ENCODE measurements around the gene EFNA1. TPM values are rescaled to one million over a fixed set of nuclear protein-coding genes. Genes with fewer than 3 reads are reported as not detected.
A peak's percentile ranks its signal among the peaks of the same experiment; 100 is the strongest.
"Not testable (repeated sequence)": the region's sequence is repeated elsewhere in the genome, so short reads cannot be mapped to it uniquely, and the experiment has no call there.

EFNA1 gene
- total and polyA plus RNA-seq, 10 donors, result 3.7 to 19.4 (median 9.1) TPM

DNA sequence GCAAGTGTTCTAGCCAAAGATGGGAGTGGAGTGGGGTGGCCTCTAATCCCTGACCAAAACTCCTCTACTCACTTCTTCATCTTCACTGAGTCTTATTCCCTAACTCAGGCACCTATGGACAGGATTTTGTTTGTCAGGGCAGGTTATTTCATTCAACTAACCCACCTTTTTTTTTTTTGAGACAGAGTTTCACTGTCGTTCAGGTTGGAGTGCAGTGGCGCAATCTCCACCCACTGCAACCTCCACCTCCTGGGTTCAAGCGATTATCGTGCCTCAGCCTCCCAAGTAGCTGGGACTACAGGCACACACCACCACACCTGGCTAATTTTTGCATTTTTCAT lies 40.4 kb downstream of the EFNA1 start:
- Histone ChIP-seq H3K4me3 (peak overlapping the region in 2 of 8 donors; percentile 15 to 51), H3K4me1 (peaks cover 21 to 47% (median 36%) of the 10 kb centered on the region in 6 donors), H3K27ac (peak overlapping the region in 3 of 8 donors; percentile 69 to 78 (median 71)), H3K36me3 (peaks cover 0 to 31% (median 17%) of the 10 kb centered on the region in 6 donors)
- H3K9me3 ChIP-seq; H3K27me3 ChIP-seq (replicated peaks in 1 of 7): not testable (repeated sequence)
- TF ChIP-seq, protein P1, sequence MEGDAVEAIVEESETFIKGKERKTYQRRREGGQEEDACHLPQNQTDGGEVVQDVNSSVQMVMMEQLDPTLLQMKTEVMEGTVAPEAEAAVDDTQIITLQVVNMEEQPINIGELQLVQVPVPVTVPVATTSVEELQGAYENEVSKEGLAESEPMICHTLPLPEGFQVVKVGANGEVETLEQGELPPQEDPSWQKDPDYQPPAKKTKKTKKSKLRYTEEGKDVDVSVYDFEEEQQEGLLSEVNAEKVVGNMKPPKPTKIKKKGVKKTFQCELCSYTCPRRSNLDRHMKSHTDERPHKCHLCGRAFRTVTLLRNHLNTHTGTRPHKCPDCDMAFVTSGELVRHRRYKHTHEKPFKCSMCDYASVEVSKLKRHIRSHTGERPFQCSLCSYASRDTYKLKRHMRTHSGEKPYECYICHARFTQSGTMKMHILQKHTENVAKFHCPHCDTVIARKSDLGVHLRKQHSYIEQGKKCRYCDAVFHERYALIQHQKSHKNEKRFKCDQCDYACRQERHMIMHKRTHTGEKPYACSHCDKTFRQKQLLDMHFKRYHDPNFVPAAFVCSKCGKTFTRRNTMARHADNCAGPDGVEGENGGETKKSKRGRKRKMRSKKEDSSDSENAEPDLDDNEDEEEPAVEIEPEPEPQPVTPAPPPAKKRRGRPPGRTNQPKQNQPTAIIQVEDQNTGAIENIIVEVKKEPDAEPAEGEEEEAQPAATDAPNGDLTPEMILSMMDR (IDR thresholded peaks at IDR 0.05 in 8 of 11, conservative IDR thresholded peaks at IDR 0.05 in 3 of 11), result peak in 3 of 11 experiments; percentile 12 to 50 (median 34)
- DNase-seq, result peak; percentile 11
- intact Hi-C loops (cut with DNase I; ENCODE audit: low total_unique reads), result loop anchor here (2.0 kb wide), 1 partner anchor 77 kb away; no protein-coding TSS in a partner anchor
- 41 to 49% (median 41%) methylated on average over 4 of the region's 4 CpGs for WGBS, 5 donors

DNA sequence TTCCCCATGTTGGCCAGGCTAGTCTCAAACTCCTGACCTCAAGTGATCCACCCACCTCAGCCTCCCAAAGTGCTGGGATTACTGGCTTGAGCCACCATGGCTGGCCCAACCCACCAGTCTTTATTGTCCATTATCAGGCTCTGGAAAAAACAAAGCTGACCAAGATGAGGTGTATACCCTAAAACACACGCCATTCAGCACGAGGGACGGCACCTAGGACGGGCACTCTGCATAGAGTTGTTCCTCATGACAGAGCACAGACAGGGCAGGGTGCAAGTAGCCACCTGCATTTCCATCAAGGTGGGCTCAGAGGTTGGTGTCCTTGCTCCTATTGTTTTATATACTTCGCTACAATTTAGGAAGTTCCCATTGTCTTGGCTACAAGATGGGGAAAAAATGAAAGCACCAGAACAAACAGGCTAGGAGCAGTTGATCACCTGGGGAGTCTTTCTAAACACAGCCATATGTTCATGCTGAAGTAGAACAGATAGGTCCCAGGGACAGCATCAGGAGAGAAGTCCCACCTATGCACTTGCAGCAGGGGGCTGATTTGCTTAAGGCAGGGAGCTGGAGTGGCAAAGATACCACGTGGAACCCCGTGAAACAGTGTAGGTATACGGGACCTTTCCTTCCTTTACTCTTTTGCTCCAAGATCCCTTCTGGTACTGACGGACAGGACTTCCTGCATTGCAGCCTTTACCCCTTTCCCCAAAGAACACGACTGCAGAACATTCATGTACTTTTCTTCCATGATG lies 41.0 kb downstream of the EFNA1 start:
- peaks cover 0 to 2% (median 1%) of the 10 kb centered on the region in 7 donors for H3K27me3 ChIP-seq (replicated peaks in 1 of 7)
- peaks cover 0 to 31% (median 17%) of the 10 kb centered on the region in 6 donors for H3K36me3 ChIP-seq
- H3K27ac ChIP-seq, result no peak overlapping the region
- H3K9me3 ChIP-seq, result peaks cover 0 to 8% (median 0%) of the 10 kb centered on the region in 8 donors
- DNase-seq, result peak; percentile 30
- no peak overlapping the region for H3K4me3 ChIP-seq
- 80 to 93% (median 84%) methylated on average over 10 of the region's 10 CpGs for WGBS, 5 donors
- TF ChIP-seq POLR2AphosphoS5 (IDR thresholded peaks at IDR 0.05), result no peak
- TF ChIP-seq, protein P1 (IDR thresholded peaks at IDR 0.05 in 8 of 11, conservative IDR thresholded peaks at IDR 0.05 in 3 of 11), result no peak
- no peak for TF ChIP-seq POLR2A (IDR thresholded peaks at IDR 0.05)
- intact Hi-C loops (cut with DNase I; ENCODE audit: low total_unique reads), result loop anchor here (2.0 kb wide), 1 partner anchor 78 kb away; no protein-coding TSS in a partner anchor
- peaks cover 21 to 52% (median 41%) of the 10 kb centered on the region in 6 donors for H3K4me1 ChIP-seq

DNA sequence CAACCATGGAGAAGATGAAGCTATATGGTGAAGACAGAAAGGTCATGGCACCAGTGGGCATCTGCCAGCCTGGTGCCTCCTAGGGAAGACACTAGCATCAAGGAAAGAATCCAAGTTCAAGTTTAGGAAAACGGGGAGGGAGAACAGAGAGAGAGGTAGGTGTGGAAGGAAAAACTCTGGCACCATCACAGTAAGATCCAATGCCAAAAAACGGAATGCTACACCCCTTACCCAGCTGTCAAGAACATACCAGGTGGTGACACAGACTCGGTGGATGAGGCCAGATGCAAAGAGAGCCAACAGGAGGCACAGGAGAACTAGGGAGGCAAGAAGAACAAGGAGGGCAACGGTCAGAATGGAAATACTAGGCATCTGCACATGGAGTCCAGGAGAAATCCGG lies 41.9 kb downstream of the EFNA1 start:
- H3K9me3 ChIP-seq, result peaks cover 0 to 5% (median 0%) of the 10 kb centered on the region in 8 donors
- intact Hi-C loops (cut with DNase I; ENCODE audit: low total_unique reads), result loop anchor here (2.0 kb wide), 1 partner anchor 79 kb away; no protein-coding TSS in a partner anchor
- H3K4me3 ChIP-seq, result no peak overlapping the region
- H3K27ac ChIP-seq, result no peak overlapping the region
- no peak for TF ChIP-seq POLR2A (IDR thresholded peaks at IDR 0.05)
- TF ChIP-seq, protein P1 (IDR thresholded peaks at IDR 0.05 in 8 of 11, conservative IDR thresholded peaks at IDR 0.05 in 3 of 11), result no peak
- TF ChIP-seq POLR2AphosphoS5 (IDR thresholded peaks at IDR 0.05), result no peak
- H3K36me3 ChIP-seq, result peaks cover 0 to 31% (median 17%) of the 10 kb centered on the region in 6 donors
- H3K4me1 ChIP-seq, result peaks cover 21 to 61% (median 50%) of the 10 kb centered on the region in 6 donors
- peaks cover 0 to 11% (median 10%) of the 10 kb centered on the region in 7 donors for H3K27me3 ChIP-seq (replicated peaks in 1 of 7)
- 76 to 93% (median 84%) methylated on average over 5 of the region's 5 CpGs for WGBS, 5 donors
- peak; percentile 14 for DNase-seq

DNA sequence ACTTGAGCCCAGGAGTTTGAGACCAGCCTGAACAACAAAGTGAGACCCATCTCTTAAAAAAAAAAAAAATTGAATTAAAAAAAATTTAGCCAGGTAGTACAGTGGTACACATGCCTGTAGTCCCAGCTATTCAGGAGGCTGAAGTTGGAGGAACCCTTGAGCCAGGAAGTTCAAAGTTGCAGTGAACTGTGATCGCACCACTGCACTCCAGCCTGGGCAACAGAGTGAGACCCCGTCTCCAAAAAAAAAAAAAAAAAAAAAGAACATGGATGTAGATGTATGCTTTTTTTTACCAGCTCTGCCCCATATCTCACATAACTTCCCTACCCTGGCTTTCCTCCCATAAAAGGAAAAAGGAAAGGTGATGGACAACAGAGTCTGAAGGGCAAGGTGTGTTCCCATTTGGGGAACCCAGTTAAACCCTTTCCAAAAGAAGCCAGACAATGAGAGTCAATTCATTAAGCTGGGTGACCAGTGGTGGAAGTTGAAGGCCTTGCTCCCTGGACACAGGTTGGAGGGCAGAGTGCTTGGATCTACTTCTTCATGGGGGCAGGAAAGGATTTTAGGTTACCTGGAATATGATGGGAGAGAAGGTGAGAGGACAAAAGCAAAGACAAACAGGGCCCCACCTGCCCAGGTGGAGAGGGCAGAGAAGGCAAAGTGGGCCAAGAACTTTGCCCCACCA lies 42.6 kb downstream of the EFNA1 start:
- H3K4me1 ChIP-seq, result peaks cover 21 to 68% (median 53%) of the 10 kb centered on the region in 6 donors
- H3K27ac ChIP-seq, result no peak overlapping the region
- DNase-seq, result peak; percentile 6
- no peak overlapping the region for H3K4me3 ChIP-seq
- intact Hi-C loops (cut with DNase I; ENCODE audit: low total_unique reads), result loop anchor here (10.0 kb wide), 1 partner anchor 55 kb away; no protein-coding TSS in a partner anchor
- H3K36me3 ChIP-seq, result peaks cover 0 to 31% (median 17%) of the 10 kb centered on the region in 6 donors
- peaks cover 0 to 18% (median 15%) of the 10 kb centered on the region in 7 donors for H3K27me3 ChIP-seq (replicated peaks in 1 of 7)
- H3K9me3 ChIP-seq, result no peaks in the 10 kb centered on the region
- WGBS, 5 donors, result 88 to 100% (median 93%) methylated on average over 2 of the region's 2 CpGs
- TF ChIP-seq, protein P1 (IDR thresholded peaks at IDR 0.05 in 8 of 11, conservative IDR thresholded peaks at IDR 0.05 in 3 of 11), result no peak
- no peak for TF ChIP-seq POLR2A (IDR thresholded peaks at IDR 0.05)
- TF ChIP-seq POLR2AphosphoS5 (IDR thresholded peaks at IDR 0.05), result no peak
